NT2/D1 (cell line): ENCODE results near the gene IL16.

ENCODE experiments used
- SUZ12 ChIP-seq: IDR thresholded peaks from 2 replicates; pipeline ENCODE4 v1.6.1; 2011; ENCODE audit not compliant: insufficient read length, insufficient read depth; ENCODE audit errors: extremely low read depth
- YY1 ChIP-seq: IDR thresholded peaks from 2 replicates; pipeline ENCODE4 v1.6.1; 2011; ENCODE audit not compliant: insufficient read length, insufficient read depth
- ZNF274 ChIP-seq: IDR thresholded peaks from 2 replicates; pipeline ENCODE4 v1.6.1; 2011; ENCODE audit warnings: mild to moderate bottlenecking, low read depth, low read length

- TF ChIP-seq YY1 (no peak), ZNF274 (no peak), SUZ12 (no peak)
Measured at GRCh38 chr15:81253846-81254245, 57.2 kb downstream of the IL16 start.
